ENCODE data around the gene CNPY3.

CNPY3 gene

GRCh38 chr6:42979523-42980177 lies 50.4 kb downstream of the CNPY3 start:
- no peak for TF ChIP-seq CTCF (IDR thresholded peaks at IDR 0.05; ENCODE audit: low read depth, low read length)
- DNase-seq (ENCODE audit: extremely low read depth, low read depth) = no peak

- no peak for DNase-seq (ENCODE audit: extremely low read depth, low read depth)
- TF ChIP-seq CTCF (IDR thresholded peaks at IDR 0.05; ENCODE audit: low read depth, low read length) = no peak
Observed at GRCh38 chr6:42981836-42982235, 52.6 kb downstream of the CNPY3 start.

GRCh38 chr6:42984001-42984923 lies 55.0 kb downstream of the CNPY3 start, which contains the start of gene PPP2R5D:
Gene PPP2R5D (plus strand): TSS chr6:42984570. CDS start chr6:42984678, 108 bp downstream.
- no peak for TF ChIP-seq CTCF (IDR thresholded peaks at IDR 0.05; ENCODE audit: low read depth, low read length)

GRCh38 chr6:42984924-42985475 lies 55.7 kb downstream of the CNPY3 start:
- no peak for TF ChIP-seq CTCF (IDR thresholded peaks at IDR 0.05; ENCODE audit: low read depth, low read length)
- no peak for DNase-seq (ENCODE audit: extremely low read depth, low read depth)

More at GRCh38 chr6:42984001-42984923, 55.0 kb downstream of the CNPY3 start, which contains the start of gene PPP2R5D:
- peak; percentile 96 for DNase-seq (ENCODE audit: extremely low read depth, low read depth)

- TF ChIP-seq CTCF (IDR thresholded peaks at IDR 0.05; ENCODE audit: low read depth, low read length) = no peak
- no peak for DNase-seq (ENCODE audit: extremely low read depth, low read depth)
Observed at GRCh38 chr6:42987533-42988451, 58.5 kb downstream of the CNPY3 start.

GRCh38 chr6:42988486-42989020 lies 59.3 kb downstream of the CNPY3 start:
- no peak for TF ChIP-seq CTCF (IDR thresholded peaks at IDR 0.05; ENCODE audit: low read depth, low read length)
- no peak for DNase-seq (ENCODE audit: extremely low read depth, low read depth)

Measured in AG09319 (cell line).